Mesodermal cell (in vitro differentiated cells): ENCODE measurements around the gene CATSPER1.

Experiments
- H3K27ac ChIP-seq: 2 replicates; pipeline ENCODE4 v1.7.0; 2013; ENCODE audit warnings: mild to moderate bottlenecking, low read depth, low read length, moderate library complexity; ENCODE audit not compliant: severe bottlenecking
- H3K36me3 ChIP-seq: 2 replicates; pipeline ENCODE4 v1.7.1; 2013; ENCODE audit warnings: mild to moderate bottlenecking, low read length, moderate library complexity; ENCODE audit not compliant: control insufficient read depth, insufficient read depth
- H3K4me1 ChIP-seq: one replicate; pipeline ENCODE4 v1.7.1; 2013; ENCODE audit warnings: mild to moderate bottlenecking, low read length; ENCODE audit not compliant: insufficient read depth, control insufficient read depth, poor library complexity, severe bottlenecking
- H3K4me3 ChIP-seq: 2 replicates; pipeline ENCODE4 v1.7.0; 2013; ENCODE audit warnings: low read length, control low read depth, mild to moderate bottlenecking; ENCODE audit not compliant: insufficient read depth, poor library complexity, severe bottlenecking; ENCODE audit errors: extremely low read depth
- H3K9me3 ChIP-seq: 2 replicates; pipeline ENCODE4 v1.7.1; 2013; ENCODE audit warnings: mild to moderate bottlenecking, low read length, moderate library complexity; ENCODE audit not compliant: control insufficient read depth
- WGBS, 2 experiments: methylation state at CpG; one replicate each; pipeline ENCODE4 v1.1.5; 2013; ENCODE audit warnings: missing lambda C conversion rate in 2 of 2; ENCODE audit not compliant: insufficient coverage in 2 of 2; 5-methylcytosine and 5-hydroxymethylcytosine counted together

CATSPER1 gene

DNA sequence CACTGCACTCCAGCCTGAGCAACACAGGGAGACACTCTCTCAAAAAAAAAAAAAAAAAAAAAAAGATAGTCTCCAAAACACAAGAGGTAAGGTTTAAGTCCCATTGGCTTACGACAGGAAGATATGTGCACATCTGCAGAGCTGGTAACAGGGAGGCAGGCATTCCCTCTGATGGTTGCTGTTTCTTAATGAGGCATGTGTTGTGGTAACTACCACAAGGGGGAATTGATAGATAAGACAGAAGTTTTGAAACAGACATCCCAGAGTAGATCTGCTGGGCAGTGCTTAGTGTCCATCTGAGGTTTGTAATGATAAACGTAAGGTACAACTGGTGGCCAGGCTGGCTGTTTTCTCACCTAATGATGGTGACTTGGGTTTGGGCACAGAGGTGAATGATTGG, 29.0 kb downstream of the CATSPER1 start:
- H3K36me3 ChIP-seq = peaks cover 55% of the 10 kb centered on the region
- peaks cover 6% of the 10 kb centered on the region for H3K4me1 ChIP-seq
- no peak overlapping the region for H3K4me3 ChIP-seq
- no peak overlapping the region for H3K27ac ChIP-seq
- 94 to 100% methylated on average over 2 of the region's 2 CpGs for WGBS, 2 experiments
- no peaks in the 10 kb centered on the region for H3K9me3 ChIP-seq

DNA sequence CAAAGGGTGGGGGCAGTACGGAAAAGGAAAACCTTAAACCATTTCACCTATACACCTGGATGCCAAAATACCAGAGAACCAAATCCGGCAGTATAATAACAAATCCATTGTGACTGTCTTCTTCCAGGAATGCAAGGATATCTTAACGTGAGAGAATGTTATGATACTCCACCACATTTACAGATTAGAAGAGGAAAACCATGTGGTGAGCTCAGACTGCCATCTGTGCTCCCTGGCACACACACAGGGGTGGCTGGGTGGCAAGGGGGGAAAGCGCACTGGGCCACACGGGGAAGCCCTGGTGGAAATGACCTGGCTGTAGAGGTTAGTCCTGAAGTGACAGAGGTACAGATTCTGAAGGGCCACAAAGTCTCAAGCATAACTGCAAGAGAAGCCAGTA, 34.2 kb downstream of the CATSPER1 start:
- Histone ChIP-seq H3K9me3 (no peaks in the 10 kb centered on the region), H3K4me3 (no peak overlapping the region), H3K36me3 (peaks cover 44% of the 10 kb centered on the region), H3K27ac (no peak overlapping the region), H3K4me1 (no peaks in the 10 kb centered on the region)
- WGBS, 2 experiments = 100% methylated on average over 2 to 3 of the region's 5 CpGs

DNA sequence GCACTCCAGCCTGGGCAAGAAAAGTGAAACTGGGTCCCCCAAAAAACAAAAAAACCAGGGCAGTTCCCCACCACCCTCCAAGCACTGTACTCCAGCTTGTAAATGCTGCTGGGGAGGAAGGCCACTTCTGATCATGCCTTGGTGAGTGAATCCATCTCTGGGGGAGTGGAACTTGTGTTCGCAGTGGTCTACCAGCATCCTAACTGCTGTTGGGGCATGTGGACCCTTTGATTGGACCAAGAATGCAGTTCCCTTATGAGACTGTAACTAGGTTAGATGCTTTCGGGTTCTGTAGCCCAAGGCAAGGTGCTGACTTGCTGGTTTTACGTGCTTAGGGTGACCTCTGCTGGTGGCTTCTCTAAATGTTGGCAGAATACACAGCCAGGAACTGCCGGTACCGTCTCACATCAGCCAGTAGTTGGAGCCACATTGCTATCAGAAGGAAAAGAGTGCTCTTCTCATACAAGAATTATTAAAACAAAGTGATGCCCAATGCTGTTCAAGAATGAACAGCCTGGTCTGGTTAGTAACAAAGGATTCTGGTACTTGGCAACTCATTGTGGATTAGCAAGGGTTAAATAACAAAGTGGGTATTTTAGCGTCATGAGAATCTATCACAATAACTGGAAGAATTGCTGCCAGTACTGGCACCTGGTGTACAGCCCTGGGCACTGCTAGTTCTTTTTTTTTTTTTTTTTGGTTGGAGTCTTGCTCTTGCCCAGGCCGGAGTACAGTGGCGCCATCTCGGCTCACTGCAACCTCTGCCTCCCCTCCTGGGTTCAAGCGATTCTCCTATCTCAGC, 37.3 kb downstream of the CATSPER1 start:
- H3K36me3 ChIP-seq = peaks cover 28% of the 10 kb centered on the region
- peak overlapping the region; percentile 29 for H3K27ac ChIP-seq
- 13 to 41% methylated on average over 3 to 7 of the region's 10 CpGs for WGBS, 2 experiments

DNA sequence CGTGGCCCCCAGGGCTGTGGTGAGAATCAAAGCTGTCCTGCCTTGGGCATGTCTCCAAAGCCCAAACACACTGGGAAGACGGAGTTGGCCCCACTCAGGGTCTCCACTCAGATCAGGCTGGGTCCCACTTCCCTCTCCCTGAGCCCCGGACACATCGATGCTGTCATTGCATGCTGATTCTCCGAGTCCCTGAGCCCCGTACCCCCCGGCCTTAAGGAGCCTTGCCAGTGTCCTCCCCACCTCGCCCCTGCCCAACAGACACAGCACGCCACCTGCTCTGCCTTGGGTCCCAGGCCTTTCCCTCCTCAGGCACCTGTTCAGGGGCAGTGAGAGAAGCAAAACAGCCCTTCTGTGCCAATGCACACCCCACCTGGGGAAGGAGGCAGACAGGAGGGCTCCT, 38.9 kb downstream of the CATSPER1 start:
- Histone ChIP-seq H3K27ac (no peak overlapping the region), H3K4me3 (no peak overlapping the region), H3K4me1 (no peaks in the 10 kb centered on the region), H3K36me3 (peaks cover 23% of the 10 kb centered on the region), H3K9me3 (no peaks in the 10 kb centered on the region)
- WGBS, 2 experiments = 85 to 89% methylated on average over 8 to 9 of the region's 9 CpGs

More for the DNA sequence above, 37.3 kb downstream of the CATSPER1 start:
- no peaks in the 10 kb centered on the region for H3K4me1 ChIP-seq
- no peaks in the 10 kb centered on the region for H3K9me3 ChIP-seq
- H3K4me3 ChIP-seq = no peak overlapping the region

DNA sequence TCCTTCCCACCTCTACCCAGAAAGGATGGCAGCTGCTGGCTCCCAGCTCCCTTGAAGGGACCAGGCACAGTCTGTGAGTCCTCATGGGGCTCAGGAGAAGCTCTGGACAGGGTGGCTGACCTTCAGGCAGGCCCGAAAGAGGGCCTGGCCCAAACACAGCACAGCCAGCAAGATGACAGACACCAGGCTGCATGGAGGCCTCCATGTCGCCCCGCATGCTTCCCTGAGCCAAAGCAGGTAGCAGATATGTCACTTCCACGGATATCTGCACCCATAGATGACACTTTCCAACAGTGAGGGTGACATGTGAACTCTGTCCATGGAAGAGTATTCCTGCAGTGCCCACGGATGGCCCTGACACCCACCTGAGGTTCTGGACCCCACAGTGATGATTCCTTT, 42.7 kb downstream of the CATSPER1 start:
- WGBS, 2 experiments = 91 to 95% methylated on average over 5 of the region's 5 CpGs
- no peak overlapping the region for H3K4me3 ChIP-seq
- H3K4me1 ChIP-seq = no peaks in the 10 kb centered on the region
- H3K9me3 ChIP-seq = no peaks in the 10 kb centered on the region
- no peak overlapping the region for H3K27ac ChIP-seq
- H3K36me3 ChIP-seq = peaks cover 17% of the 10 kb centered on the region

DNA sequence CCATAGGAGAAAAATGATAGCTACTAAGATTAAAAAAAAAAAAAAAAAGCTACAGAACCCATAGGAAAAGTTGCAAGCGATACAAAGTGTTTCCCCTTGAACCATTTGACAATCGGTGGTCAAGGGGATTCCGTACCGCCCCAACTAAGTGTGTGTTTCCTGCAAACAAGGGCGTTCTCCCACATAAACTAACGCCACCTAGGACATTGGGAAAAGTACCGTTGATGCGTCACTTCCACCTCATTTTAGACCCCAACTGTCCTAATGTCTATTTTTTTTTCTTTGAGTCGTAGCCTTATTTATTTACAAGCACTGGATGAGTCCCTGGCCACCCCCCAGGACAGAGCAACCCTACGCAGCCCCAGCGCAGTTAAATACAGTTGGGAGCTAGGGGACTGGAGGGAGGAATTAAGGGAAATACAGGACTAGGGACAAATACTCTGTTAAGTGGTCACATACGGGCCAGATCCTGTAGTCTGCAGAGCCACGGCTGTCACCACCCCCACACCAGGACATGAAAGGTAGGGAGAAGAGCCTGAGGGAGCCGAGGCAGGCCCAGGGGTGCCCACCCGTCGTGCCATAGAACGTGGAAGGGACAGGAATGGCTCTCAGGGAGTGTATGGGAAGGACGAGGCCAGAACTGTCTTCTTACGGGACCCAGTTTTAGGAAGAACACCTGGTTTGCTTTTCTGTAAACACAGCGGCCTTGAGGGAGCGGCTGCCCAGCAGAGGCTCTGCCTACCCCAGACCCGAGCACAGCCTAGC, 43.3 kb downstream of the CATSPER1 start:
- Histone ChIP-seq H3K36me3 (peaks cover 23% of the 10 kb centered on the region), H3K4me1 (no peaks in the 10 kb centered on the region), H3K27ac (no peak overlapping the region), H3K9me3 (no peaks in the 10 kb centered on the region), H3K4me3 (no peak overlapping the region)
- WGBS, 2 experiments = 87% methylated on average over 16 to 18 of the region's 22 CpGs

DNA sequence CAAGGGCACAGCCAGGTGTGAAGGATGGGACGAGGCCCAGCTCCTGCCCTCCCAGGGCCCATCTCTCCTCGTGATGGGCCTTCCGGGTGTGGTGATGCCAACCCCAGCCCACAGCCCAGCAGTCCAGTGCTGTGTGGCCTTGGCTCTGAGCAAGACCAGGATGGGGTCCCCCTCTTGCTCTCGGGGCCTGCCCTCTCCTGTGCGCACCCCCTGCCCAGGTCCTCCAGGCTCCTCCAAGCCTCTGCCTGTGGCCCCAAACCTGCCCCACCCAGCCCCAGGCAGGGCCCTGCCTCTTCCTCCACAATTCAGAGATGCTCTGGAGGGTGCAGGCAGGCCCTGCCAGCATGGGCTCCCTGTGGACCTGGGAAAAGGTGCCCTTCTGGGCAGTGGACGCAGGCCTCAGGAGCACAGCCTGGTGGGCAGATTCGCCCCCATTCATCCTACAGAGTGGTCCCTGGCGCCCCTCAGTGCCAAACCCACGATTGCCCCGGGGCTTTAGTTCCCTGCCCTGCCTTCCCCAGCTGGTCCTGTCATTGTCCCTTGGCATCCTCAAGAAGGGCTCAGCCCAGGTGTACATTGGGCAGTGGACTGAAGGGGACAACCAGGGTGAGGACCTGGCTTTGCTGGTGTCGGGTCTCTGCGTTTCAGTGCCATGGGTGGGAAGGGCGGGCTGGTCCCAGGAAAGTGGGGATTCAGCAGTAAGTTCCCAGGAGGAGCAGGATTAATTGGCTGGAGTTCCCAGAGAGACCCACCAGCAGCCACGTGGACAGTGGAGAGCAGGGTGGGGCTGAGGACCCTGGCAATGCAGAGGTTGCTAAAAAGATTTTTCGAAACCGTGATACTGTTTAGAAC, 44.1 kb downstream of the CATSPER1 start:
- Histone ChIP-seq H3K4me1 (no peaks in the 10 kb centered on the region), H3K4me3 (no peak overlapping the region), H3K27ac (no peak overlapping the region), H3K36me3 (peaks cover 31% of the 10 kb centered on the region), H3K9me3 (no peaks in the 10 kb centered on the region)
- WGBS, 2 experiments = 88 to 91% methylated on average over 11 to 13 of the region's 16 CpGs

DNA sequence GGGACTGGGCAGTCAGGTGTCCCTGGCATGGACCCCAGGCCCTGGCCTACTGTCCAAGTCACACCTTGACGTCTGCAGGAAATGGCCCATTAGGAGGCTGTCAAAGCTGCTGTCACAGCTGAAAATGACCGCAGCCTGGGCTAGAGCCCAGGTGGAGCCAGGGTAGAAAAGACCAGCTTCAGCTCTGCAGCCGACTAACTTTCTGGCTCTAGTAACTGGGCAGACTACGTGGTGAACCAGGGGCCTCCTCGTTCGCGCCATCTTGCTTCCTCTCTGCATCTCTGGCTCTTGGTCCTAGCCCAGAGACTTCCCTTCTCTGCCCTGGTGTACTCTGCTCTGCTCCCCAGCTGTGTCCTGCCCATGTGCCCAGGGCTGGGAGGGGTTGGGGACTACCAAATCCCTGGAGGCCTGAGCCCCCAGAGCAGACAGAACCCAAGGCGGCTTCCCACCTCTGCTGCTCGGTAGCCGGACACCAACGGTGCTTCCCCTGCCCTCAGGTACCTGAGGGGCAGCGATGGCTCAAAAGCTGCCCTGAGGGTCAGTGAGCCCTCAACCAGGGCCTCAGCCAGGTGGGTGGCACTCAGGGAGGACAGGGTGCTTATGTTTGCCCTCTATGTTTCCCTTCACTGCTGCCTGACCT, 45.1 kb downstream of the CATSPER1 start:
- WGBS, 2 experiments = 91% methylated on average over 12 of the region's 12 CpGs
- peaks cover 41% of the 10 kb centered on the region for H3K36me3 ChIP-seq
- no peak overlapping the region for H3K4me3 ChIP-seq
- no peaks in the 10 kb centered on the region for H3K4me1 ChIP-seq
- no peaks in the 10 kb centered on the region for H3K9me3 ChIP-seq
- H3K27ac ChIP-seq = no peak overlapping the region

DNA sequence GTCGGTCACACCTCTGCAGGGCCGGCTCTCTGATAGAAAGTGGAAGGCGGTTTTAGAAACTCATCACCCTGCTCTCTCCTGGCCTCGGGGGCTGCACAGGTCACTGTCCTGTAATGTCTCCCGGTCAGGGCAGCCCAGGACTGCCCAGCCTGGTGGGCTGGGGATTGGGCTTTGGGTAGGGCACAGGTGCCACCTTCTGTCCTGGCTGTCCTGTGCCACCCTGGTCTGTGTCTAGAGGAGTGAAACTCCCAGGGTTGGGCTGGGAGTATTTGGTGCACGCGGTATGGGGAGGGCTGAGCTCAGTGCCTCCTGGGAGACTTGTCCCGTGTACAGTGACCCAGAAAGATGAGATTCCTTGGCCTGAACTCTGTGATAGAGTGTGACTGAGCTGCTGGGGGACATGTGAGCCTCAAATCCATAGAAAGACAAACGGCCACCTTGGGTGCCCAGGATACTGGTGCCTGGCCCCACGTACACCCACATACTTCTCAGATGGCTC, 47.0 kb downstream of the CATSPER1 start:
- Histone ChIP-seq H3K4me1 (no peaks in the 10 kb centered on the region), H3K27ac (no peak overlapping the region), H3K9me3 (no peaks in the 10 kb centered on the region), H3K4me3 (no peak overlapping the region), H3K36me3 (peaks cover 56% of the 10 kb centered on the region)
- 94 to 96% methylated on average over 6 to 7 of the region's 10 CpGs for WGBS, 2 experiments
